ENCODE results near the gene CYB561A3. TPM values are rescaled to one million over a fixed set of nuclear protein-coding genes. Genes with fewer than 3 reads are reported as not detected.
"Not testable (repeated sequence)": the region's sequence is repeated elsewhere in the genome, so short reads cannot be mapped to it uniquely, and the experiment has no call there.

Gene CYB561A3
- total RNA-seq, 1 donor, result 62.5 TPM

- no peak overlapping the region for H3K4me3 ChIP-seq (ENCODE audit: low read depth, low read length)
- TF ChIP-seq, protein P1, sequence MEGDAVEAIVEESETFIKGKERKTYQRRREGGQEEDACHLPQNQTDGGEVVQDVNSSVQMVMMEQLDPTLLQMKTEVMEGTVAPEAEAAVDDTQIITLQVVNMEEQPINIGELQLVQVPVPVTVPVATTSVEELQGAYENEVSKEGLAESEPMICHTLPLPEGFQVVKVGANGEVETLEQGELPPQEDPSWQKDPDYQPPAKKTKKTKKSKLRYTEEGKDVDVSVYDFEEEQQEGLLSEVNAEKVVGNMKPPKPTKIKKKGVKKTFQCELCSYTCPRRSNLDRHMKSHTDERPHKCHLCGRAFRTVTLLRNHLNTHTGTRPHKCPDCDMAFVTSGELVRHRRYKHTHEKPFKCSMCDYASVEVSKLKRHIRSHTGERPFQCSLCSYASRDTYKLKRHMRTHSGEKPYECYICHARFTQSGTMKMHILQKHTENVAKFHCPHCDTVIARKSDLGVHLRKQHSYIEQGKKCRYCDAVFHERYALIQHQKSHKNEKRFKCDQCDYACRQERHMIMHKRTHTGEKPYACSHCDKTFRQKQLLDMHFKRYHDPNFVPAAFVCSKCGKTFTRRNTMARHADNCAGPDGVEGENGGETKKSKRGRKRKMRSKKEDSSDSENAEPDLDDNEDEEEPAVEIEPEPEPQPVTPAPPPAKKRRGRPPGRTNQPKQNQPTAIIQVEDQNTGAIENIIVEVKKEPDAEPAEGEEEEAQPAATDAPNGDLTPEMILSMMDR (IDR thresholded peaks at IDR 0.05; ENCODE audit: insufficient read depth, low read length), result no peak
- DNase-seq (ENCODE audit: low read depth), result no peak
Observed at GRCh38 chr11:61401573-61401972, 39.9 kb upstream of the CYB561A3 start.

GRCh38 chr11:61401173-61401572 is 39.5 kb upstream of the CYB561A3 start:
- TF ChIP-seq, protein P1 (IDR thresholded peaks at IDR 0.05; ENCODE audit: insufficient read depth, low read length), result no peak
- DNase-seq (ENCODE audit: low read depth), result no peak
- no peak overlapping the region for H3K4me3 ChIP-seq (ENCODE audit: low read depth, low read length)

DNA sequence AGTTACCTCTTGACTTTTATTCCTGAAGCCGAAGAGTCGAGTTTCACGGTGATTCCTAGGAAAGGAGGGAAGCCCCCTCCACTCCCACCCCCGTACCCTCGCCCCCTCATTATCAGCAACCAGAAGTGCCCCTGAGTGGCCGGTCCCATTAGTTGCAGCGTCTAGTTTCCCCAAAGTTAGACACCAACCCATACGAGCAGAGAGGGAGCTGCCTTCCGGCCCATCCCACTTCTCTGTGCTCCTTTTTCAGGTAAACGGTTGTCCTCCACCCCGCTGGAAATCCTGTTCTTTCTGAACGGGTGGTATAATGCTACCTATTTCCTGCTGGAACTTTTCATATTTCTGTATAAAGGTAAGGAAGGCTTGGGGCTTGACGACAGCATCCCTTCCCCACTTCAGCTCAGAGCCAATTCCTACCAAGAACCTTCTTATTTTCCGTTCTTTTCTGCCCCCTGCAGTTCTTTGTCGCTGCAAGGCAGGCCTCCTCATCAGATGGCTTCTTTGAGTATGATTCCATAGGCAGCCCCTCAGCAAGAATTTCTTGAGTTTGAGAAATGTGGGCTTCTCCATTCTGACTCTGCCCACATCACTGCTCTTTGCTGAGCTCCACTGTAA is 31.4 kb upstream of the CYB561A3 start:
- TF ChIP-seq, protein P1 (IDR thresholded peaks at IDR 0.05; ENCODE audit: insufficient read depth, low read length), result peak; percentile 47
- peak overlapping the region; percentile 80 for H3K4me3 ChIP-seq (ENCODE audit: low read depth, low read length)
- DNase-seq (ENCODE audit: low read depth), result peak; percentile 33

- no peak for DNase-seq (ENCODE audit: low read depth)
- TF ChIP-seq, protein P1 (IDR thresholded peaks at IDR 0.05; ENCODE audit: insufficient read depth, low read length), result no peak
- H3K4me3 ChIP-seq (ENCODE audit: low read depth, low read length), result no peak overlapping the region
Observed at GRCh38 chr11:61390161-61390560, 28.5 kb upstream of the CYB561A3 start.

DNA sequence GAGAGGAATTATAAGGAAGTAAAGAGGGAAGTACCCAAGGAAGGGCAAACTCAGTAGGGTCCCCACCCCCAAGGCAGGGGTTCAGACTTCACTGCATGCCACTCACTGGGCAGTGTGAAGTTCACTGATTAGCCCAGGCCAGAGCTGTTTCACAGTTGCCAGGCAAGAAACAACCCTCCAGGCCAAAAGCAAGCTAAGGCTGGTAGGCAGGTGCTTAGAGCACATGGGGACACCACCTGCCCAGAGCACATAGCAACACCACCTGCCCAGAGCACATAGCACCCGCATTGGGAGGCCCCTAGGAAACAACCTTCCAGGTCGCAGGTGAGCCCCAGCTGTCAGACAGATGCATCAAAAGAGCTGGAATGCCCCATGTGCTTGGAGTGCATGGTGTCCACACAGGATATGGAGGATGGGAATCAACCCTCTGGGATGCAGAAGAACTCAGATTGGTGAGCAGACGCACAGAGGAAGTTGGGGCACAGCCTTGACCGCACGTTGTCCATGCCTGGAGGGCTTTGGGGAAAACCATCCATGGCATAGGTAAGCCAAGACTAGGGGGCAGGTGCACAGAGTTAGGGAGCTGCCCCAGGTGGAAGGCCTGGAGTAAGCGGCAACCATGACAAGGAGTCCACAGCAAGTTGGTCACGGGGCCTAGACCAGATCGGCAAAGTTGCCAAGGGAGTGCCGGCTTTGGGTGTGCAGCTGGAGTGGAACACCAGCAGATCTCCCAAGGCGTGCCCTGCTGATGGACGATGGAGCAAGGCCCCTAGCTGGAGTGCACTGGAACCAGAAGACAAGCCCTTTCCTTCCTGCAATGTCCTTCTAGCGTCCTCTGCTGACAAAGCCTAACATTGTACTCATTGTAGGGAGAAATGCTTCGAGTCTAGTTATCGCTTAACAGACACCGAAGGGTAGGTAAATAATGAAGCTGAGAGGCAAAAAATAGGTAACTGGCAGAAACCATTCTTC is 22.9 kb upstream of the CYB561A3 start:
- H3K4me3 ChIP-seq (ENCODE audit: low read depth, low read length), result no peak overlapping the region
- DNase-seq (ENCODE audit: low read depth), result peak; percentile 70
- TF ChIP-seq, protein P1 (IDR thresholded peaks at IDR 0.05; ENCODE audit: insufficient read depth, low read length), result peak; percentile 68

DNA sequence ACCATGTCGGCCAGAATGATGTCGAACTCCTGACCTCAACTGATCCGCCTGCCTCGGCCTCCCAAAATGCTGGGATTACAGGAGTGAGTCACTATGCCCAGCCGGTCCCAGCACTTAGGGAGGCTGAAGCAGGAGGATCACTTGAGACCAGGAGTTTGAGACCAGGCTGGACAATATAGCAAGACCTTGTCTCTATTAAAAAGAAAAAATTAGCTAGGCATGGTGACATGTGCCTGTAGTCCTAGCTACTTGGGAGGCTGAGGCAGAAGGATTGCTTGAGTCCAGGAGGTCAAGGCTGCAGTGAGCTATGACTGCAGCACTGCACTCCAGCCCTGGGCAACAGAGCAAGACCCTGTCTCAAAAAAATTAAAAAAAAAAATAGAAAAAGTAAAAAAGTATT is 22.2 kb upstream of the CYB561A3 start:
- DNase-seq (ENCODE audit: low read depth); H3K4me3 ChIP-seq (ENCODE audit: low read depth, low read length): not testable (repeated sequence)

DNA sequence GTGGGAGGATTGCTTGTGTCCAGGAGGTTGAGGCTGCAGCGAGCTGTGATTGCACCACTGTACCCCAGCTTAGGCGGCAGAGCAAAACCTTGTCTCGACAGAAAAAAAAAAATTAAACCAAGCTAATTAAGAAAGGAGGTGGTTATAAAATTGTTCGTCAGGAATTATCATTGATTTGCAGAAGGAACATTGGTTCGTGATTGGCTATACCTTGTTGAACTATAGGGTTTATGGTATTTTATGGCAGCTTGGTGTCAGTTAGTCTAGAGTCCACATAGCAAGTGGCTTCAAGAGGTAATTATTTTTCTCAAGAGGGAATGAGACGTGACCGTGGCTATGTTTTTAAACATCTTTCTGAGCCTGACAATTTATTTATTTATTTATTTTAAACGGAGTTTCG is 19.2 kb upstream of the CYB561A3 start:
- no peak overlapping the region for H3K4me3 ChIP-seq (ENCODE audit: low read depth, low read length)
- no peak for DNase-seq (ENCODE audit: low read depth)

More for the DNA sequence above, 19.2 kb upstream of the CYB561A3 start:
- TF ChIP-seq, protein P1 (IDR thresholded peaks at IDR 0.05; ENCODE audit: insufficient read depth, low read length), result no peak

All from fibroblast of the aortic adventitia (primary cell).